DOHH2 (cell line): ENCODE results near the gene RIMBP2.

Experiments
- CTCF ChIP-seq: fragments of 200-600 bp; sonication (generic); IDR thresholded peaks from one replicate; pipeline ENCODE4 v1.5.1; 2014; ENCODE audit warnings: antibody characterized with exemption, mild to moderate bottlenecking, low read depth, low read length; ENCODE audit not compliant: poor library complexity, severe bottlenecking
- EZH2phosphoT487 ChIP-seq: fragments of 200-600 bp; sonication (generic); IDR thresholded peaks from 2 replicates; pipeline ENCODE4 v1.6.1; 2017; ENCODE audit warnings: borderline replicate concordance, mild to moderate bottlenecking, antibody characterized with exemption, low read length, moderate library complexity, mixed read lengths

GRCh38 chr12:130546494-130546893 lies 169.6 kb downstream of the RIMBP2 start:
- no peak for TF ChIP-seq CTCF
- TF ChIP-seq EZH2phosphoT487, result no peak
